GM19238 (cell line): ENCODE results near the gene FCMR.
"Not testable (repeated sequence)": the region's sequence is repeated elsewhere in the genome, so short reads cannot be mapped to it uniquely, and the experiment has no call there.

Source experiments
- DNase-seq: peaks from one replicate; pipeline ENCODE4 v3.0.0; 2011; ENCODE audit warnings: low spot score; ENCODE audit not compliant: insufficient read length

FCMR gene

DNA sequence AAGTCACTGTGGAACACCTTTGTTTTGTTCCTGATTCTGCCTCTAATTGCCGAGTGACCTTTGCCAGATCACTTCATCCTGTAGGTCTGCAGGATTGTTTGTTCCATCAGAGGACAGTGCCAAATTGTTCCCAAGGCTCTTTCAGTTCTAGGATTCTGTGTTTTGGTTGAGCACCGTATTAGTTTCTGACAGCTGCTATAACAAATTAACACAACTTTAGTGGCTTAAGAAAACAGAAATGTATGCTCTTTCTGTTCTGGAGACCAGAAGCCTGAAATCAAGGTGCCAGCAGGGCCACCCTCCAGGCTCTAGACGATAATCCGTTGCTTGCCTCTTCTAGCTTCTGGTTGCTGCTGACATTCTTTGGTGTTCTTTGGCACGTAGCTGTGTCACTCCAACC is 27.9 kb upstream of the FCMR start:
- DNase-seq = no peak

DNA sequence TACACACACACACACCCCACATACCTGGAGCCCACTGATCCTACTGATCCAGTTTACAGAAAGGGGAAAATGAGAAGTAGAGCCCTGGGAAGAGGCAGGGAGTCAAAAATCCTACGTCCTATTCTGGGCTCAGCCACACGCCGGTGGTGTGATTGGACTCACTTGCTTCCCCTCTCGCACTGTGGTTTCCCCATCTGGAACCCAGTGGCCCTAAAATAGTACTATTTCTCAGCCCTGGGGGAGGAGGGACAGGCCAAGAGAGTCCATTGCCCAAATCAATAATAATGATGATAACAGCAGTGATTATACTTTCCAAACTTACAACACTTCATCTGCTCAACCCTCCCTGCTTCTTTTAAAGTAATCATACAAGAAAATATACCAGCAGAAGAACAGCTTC is 27.5 kb upstream of the FCMR start:
- no peak for DNase-seq

DNA sequence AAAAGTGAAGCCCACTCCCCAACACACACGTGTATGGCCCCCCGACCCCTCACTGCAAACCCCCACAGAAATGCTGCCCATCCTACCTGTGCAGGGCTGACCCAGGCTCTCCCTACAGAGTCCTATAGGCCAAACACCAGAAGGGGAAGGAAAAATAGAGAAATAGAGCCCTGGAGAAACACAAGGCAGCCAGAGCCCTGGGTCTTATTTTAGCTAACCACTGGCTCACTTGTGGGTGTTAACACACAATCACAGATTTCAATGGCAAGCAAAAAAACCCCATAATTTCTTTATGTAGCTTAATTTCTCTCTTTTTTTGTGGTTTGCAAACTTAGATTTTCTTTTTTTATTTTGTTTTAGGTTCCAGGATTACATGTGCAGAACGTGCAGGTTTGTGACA is 25.5 kb upstream of the FCMR start:
- no peak for DNase-seq

DNA sequence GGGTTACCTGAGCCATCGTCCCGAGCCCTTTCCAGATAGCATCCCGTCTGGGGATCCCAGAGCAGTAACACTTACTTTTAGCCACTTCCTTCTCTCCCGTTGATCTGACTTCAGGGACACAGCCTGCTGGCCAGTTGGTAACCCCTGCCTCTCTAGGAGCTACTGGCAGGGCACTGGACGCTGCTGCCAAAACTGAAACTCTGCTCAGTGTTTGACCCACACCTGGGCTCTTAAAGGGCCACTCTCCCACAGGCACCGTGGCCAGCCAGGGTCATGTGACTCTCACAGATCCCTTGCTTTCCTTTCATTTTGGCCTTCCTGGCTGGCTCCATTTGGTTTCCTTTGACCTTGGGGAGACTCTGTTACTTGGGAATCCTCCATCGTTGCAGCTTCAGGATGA is 24.5 kb upstream of the FCMR start, which contains the start of gene PIGR:
Gene PIGR, minus strand, starts transcription at position 206 of the 400 bp plus-strand sequence. CDS start 5,935 bp downstream, outside the sequence.
- no peak for DNase-seq

DNA sequence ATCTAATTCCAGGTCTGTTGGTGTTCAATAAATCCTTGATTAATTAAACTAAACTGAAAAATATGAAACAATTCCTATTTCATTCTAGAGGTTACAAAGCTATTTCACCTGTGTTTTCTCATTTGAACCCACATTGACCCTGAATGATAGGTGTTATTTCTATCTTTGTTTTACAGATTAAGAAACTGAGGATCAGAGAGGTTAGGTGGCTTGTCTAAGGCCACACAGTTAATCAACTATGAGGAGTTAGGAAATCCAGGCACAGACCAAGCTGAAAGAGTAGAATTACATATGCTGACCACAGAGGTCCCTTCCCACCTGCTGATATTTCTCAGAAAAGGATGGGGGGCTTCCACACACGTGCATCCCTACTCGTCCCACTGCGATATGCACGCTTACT is 24.0 kb upstream of the FCMR start:
- no peak for DNase-seq

DNA sequence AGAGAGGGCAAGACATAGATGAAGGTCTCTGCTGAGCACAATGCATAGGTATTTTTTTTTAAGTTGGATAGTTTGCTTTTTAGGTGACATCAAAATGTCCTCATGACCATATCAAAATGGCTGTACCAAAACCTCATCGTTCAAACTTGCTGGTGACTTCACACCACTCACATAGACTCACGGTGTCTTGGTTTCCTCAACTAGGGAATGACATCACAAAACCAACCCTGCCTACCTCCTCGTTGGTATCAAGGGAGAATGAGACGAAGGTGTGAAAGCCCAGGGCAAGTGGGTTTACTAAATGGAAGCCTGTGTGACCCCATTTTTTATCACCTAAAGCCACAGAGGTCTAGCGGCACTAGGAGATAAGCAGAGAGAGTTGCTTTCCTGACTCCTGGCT is 23.0 kb upstream of the FCMR start:
- no peak for DNase-seq

DNA sequence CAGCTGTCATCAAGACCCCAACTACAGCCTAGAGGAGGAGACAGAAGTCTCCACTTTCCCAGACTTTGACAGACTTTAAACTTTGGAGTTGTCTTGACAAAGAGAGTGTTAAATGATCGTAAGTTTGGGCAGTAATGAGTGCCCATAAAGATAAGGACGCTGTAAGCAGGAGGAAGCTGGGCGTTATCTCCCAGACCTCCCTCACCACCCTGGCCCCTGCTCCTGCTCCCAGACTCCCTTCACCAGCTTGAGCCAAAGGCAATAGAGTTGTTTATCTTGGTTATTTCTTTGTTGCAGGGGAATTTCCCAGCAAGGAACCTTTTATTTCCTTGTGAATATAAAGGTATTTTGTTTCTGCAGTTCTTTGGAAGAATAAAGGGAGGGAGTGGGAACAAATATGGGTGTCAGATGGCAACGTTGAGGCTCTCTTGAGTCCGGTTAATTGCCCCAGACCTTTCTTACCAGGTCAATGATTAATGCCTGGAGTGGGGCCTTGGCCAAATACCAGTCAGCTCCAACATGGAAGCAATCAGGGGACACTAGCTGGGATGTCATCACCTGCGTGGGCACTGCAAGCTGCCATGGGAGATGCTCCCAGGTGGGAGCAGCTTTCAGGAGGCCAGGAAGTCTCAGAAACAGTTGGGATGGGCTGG is 20.2 kb upstream of the FCMR start:
- DNase-seq = no peak

DNA sequence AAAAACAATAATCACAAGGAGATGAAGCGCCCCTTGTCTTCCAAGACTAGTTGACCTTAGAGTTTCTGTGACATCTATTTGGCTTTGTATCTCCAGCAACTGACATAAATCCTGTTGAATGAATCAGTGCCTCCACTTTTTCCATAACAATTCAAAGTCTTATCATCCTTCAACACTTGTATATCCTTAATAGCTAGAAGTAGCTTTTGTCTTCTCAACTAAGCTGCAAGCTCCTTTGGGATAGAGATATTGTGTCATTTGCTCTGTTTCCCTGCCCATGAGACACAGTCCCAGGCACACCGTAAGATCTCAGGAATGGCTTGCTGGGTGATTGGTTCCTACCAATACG is 18.8 kb upstream of the FCMR start:
- no peak for DNase-seq

DNA sequence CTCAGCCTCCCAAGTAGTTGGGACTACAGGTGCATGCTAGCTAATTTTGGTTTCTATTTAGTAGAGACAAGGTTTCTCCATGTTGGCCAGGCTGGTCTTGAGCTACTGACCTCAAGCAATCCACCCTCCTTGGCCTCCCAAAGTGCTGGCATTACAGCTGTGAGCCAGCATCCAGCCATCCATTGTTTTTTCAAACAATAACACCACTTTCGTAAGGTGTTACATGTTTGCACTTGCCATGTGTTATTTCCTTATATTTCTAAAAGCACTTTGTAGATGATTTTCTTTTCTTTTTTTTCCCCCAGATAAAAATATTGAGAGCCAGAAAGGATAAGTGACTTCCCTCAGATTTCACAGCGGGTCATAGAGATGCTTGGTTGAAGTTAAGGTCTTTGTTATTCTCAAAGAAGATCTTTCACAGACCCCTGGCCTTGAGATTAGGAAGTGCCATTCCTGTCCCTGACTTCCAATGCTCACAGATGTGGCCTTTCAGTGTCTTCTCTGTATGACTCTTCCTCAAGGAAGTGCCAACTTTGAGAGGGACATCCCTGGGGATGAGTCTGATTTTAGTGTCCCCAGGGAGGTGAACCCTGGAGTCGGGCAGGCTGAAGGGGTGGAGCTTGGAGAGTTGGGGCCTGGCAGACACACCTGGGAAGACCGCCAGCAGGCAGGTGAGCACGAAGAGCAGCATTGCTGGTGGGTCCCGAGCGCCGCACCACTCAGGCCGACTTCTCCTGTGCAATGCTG is 18.3 kb upstream of the FCMR start:
- DNase-seq = no peak

DNA sequence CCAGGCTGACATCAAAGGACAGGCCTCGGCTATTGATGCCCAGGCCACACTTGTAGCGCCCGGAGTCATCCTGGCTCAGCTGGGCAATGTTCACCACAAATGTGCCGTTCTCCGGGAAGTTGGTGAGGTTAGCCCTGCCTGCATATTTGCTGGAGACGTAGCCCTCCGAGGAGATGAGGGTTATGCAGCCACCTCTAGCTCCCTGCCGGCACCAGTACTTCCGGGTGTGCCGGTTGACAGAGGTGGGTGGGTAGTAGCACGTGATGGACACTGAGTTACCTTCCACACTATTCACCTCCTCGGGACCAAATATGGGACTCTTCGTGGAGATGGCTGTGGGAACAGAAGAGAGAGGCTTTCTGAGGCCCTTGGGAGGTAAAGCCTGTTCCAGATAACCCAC is 17.4 kb upstream of the FCMR start:
- DNase-seq = no peak

DNA sequence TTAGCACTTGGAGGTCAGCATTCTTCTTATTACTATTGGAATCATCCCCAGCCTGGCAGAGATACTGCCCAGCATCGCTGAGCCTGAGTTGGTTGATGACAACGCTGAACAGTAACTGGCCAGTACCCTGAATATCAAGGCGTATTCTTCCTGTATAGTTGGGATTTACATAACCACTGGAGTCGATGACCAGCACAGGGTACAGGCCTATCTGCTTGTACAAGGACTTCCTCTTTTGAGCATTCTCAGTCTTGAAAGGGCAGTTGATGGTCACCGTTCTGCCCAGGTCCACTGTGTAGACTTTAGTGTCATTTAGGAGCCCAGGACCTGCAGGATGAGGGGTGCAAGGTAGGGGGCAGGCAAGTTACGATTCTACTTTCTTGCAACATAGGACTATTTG is 15.7 kb upstream of the FCMR start:
- DNase-seq = no peak

DNA sequence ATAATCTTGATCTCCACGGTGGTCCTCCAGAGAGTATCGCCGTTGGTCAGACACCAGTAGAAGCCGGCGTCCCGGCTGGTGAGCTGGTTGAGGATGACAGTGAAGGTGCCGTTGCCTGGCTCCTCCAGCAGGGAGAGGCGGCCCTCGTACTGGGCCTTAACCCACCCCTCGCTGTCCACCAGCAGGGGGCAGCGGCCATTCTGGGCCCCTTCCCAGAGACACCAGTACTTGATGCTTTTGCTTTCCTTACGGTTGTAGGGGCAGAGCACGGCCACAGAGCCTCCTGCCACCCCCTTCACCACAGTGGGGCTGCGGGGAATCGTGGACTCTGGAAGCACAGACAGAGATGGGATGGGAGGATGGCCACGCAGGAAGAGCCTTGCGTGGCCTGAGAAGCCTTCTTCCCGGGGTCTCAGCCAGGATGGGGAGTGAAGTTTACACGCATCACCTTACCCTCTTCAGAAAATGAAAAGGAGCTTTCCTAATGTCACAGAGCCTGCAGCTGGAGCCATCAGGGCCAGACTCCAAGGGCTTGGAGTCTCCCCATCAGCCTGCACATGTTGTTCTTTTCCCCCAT is 13.8 kb upstream of the FCMR start:
- DNase-seq = no peak

DNA sequence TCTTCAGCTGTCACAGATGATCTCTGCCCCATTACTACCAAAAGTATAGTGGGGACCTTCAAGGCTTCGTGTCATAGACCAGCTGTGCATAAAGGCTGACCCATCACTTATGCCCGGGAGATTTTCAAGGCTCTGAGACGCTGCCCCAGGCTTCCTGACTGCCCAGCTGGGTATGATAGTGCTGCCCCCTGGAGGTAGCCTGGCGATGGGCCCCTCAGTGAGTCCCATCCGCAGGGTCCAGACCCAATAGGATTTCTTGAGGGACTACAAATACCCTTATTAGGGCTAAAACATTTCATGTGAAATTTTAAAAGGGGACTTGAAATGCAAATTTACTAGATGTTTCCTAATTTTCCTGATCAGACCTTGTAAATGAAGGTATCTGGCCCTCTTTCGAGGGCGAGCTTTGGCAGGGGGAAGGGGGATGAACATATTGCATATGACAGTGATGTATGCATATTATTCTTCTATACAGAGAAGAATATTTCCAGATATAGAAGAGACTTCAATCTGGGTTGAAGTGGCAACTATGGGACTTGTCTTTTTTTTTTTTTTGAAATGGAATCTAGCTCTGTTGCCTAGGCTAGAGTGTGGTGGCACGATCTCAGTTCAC is 11.7 kb upstream of the FCMR start:
- DNase-seq = no peak

DNA sequence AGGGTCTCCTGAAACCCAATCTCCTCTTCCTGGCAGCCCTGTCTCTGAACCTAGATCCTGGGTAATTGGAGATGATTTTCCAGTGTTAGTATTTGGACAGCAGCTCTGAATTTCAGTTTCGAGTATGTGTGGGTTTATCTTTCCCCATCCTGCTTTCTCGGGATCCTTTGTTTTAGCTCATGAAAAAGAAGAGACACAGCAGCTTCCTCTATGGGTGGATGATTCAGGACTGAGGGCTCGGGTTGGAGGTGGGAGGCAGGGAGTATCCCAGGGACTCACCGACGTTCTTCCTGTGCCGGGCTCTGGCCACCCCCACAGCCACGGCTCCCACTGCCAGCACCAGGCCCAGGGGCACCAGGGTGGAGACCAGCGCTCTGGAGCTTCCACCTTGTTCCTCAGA is 10.4 kb upstream of the FCMR start:
- DNase-seq = no peak

DNA sequence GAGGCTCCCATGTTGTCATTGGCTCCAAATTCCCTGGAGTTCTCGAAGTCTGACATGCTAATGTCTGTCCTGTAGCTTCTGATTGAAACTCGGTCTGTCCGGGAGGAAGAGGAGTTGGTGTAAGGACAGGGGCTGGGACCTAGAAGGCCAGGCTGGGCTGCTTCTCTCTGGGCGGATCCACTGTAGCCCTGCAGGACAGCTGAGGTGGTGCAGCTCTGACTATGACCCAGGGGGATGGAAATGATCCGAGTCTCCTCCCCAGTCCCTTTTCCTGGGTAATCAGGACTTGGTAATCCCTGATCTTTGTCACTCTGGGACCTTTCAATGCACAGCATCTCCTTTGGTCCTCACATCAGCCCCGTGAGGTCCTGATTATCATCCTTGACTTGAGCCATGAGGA is 10.0 kb upstream of the FCMR start:
- no peak for DNase-seq

DNA sequence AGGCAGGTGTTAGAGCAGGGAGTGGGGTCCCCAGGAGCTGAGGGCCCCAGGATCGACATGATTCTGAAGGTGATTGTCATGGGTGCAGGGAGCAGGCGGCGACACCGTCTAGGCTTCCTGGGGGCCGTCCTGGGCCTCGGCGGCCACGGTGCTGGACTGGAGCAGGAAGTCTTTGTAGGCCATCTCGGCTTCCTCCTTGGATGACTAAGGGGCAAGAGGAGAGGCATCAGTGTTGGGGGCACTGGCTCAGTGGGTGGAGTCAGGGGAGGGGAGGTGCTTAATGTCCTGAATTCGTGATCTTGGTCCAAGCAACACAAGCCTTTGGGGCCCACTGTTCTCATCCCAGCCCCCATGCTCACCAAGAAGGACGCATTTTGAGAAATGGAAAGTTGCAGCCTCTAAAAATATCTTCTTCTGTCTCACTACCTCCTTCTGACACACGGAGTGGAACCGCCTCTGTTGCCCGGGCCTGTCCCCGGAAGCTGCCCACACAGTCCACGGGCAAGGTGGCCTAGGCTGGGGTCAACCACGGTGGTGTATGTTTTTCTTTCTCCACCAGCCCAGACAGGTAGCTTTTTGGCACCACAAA is 8.6 kb upstream of the FCMR start:
- DNase-seq = peak; percentile 56

DNA sequence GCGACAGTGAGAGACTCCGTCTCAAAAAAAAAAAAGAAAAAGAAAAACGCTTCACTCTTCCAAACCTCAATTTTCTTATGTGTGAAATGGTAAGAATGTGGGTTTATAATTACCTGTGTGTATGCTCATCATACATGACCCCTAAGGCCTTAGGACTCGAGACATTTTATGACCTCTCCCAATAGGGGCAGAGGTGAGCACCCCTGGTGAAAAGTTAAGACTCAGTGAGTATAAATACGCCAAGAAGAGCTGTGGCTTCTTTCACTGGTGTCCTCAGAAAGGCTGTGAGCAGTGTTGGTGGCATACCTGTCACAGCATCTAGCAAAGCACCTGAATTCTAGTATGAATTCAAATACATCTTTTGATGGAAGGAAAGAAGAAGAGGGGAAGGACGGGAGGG is 7.8 kb upstream of the FCMR start:
- no peak for DNase-seq

DNA sequence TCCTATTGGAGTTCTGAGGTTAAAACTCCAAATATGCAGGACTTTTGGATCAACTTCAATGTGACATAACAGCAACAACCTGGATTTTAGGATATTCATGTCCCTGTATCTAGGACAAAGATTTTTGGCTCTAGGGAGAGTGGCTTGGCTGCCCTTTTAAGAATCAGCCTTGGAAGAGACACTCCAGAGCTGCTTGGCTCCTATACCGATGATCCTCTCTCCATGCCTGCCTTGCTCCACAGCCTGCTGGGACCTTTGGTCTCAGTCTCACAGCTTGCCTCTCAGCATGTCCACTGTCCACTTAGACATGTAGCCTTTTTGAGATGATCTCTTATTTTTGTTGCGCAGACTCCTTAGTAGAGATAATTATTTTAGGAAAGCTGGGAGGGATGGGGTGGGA is 4.5 kb upstream of the FCMR start:
- no peak for DNase-seq

DNA sequence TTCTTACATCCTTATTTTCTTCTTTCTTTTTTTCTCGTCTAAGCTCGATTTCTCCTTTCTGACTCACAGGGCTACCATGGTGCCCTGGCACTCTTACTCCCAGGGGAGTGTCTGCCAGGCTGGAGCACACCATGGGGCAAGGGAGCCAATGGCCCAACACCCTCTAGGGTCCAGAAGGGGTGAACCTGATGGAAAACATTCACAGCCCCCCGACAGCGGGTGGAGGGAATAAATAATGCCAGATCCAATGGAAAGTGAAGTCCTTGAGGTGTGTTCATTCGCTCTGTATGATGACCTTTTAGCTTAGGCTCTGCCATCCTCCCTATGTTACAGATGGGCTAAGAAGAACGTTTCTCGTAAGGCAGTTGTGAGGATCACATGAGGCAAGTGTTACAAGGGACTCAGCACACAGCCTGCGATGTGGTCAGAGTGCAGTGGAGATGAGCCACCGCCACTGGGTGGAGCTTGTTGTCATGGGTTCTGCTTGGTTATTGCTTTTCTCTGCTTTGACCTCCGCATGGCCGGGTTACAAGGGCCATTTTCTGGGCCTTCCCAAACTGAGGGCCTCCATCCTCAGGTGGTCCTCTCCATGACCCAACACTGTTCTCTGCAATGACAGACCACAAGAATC is 3.5 kb upstream of the FCMR start:
- peak; percentile 53 for DNase-seq

DNA sequence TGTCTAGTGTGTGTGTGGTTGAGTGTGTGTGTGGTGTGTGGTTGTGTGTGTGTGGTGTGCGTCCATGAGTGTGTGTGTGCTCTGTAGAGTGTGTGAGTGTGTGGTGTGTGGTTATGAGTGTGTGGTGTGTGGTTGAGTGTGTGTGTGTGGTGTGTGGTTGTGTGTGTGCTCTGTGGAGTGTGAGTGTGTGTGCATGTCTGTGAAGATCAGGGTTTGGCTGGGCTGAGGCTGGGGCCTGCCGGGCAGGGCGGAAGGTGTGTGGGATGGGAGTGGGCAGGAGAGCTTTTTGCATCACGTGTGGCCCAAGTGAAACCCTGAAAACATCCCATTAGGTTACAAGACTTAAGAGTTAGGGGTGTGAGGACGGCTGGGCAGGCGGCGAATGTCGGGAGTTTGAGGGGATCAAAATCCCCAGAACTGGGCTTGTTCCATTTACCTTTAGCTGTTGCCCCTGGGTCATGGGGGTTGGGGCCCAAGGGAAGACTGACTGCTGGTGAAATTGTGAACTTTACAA is 2.9 kb upstream of the FCMR start:
- DNase-seq = no peak

DNA sequence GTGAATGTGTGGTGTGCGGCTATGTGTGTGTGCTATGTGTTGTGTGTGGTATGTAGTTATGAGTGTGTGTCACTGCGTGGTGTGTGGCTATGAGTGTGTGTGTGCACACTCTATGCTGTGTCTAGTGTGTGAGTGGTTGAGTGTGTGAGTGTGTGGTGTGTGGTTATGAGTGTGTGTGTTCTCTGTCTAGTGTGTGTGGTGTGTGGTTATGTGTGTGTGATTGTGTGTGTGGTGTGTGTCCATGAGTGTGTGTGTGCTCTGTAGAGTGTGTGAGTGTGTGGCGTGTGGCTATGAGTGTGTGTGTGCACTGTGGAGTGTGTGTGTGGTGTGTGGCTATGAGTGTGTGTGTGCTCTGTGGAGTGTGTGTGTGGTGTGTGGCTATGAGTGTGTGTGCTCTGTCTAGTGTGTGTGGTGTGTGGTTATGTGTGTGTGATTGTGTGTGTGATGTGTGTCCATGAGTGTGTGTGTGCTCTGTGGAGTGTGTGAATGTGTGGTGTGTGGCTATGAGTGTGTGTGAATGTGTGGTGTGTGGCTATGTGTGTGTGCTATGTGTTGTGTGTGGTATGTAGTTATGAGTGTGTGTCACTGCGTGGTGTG is 2.3 kb upstream of the FCMR start:
- DNase-seq = not testable (repeated sequence)
